Measurements from ENCODE around the gene USF3. TPM values are rescaled to one million over a fixed set of nuclear protein-coding genes. Genes with fewer than 3 reads are reported as not detected.
A peak's percentile ranks its signal among the peaks of the same experiment; 100 is the strongest.

USF3 gene
- total and polyA plus RNA-seq, 4 experiments from 2014 or later: 1.4 to 23.7 (median 14.6) TPM

- DNase-seq: peak in 1 of 5 donors; percentile 37
- peaks cover 63% of the 10 kb centered on the region for H3K4me1 ChIP-seq (ENCODE audit: insufficient read depth, low read length)
- H3K27me3 Mint-ChIP-seq: no peaks in the 10 kb centered on the region
- no peak overlapping the region for H3K4me3 ChIP-seq (ENCODE audit: low read length in 2 of 2)
- no peaks in the 10 kb centered on the region for H3K9me3 Mint-ChIP-seq
- ChIA-PET POLR2A (ENCODE audit: partially characterized antibody) (interaction anchor here (1.3 kb wide), 1 partner anchor 9 kb away, joined by 3 read pairs; no protein-coding TSS in a partner anchor), CTCF (ENCODE audit: partially characterized antibody) (interaction anchor here (0.9 to 2.0 kb wide), 3 partner anchors 19 to 172 kb away, joined by 3 to 8 read pairs (median 3); no protein-coding TSS in a partner anchor)
- no peaks in the 10 kb centered on the region for H3K9me3 ChIP-seq (ENCODE audit: control insufficient read depth in 1 of 2, low read length in 2 of 2)
- intact Hi-C loops (cut with micrococcal nuclease): loop anchor here (10.0 kb wide), 3 partner anchors 136 to 554 kb away; partner anchors contain the start of gene TIGIT
- no peaks in the 10 kb centered on the region for H3K27me3 ChIP-seq (ENCODE audit: insufficient read depth, low read length)
- peaks cover 43 to 81% (median 59%) of the 10 kb centered on the region in 4 donors for H3K4me1 Mint-ChIP-seq
- peaks cover 0 to 11% of the 10 kb centered on the region in 2 donors for H3K36me3 Mint-ChIP-seq
- H3K27ac Mint-ChIP-seq: peak overlapping the region; percentile 1 to 100 (median 68)
- H3K4me3 Mint-ChIP-seq: peak overlapping the region in 4 of 8 donors; percentile 3 to 61 (median 12)
- no peak overlapping the region for H3K27ac ChIP-seq (ENCODE audit: low read depth, low read length)
- no peaks in the 10 kb centered on the region for H3K36me3 ChIP-seq (ENCODE audit: insufficient read depth, low read length)
Observed at GRCh38 chr3:113741086-113741485, 44.6 kb upstream of the USF3 start.

- DNase-seq: peak; percentile 47 to 72 (median 71)
- Mint-ChIP-seq H3K4me3 (peak overlapping the region in 1 of 8 donors; percentile 15), H3K27ac (peak overlapping the region; percentile 48 to 88 (median 77)), H3K27me3 (no peaks in the 10 kb centered on the region), H3K4me1 (peaks cover 35 to 61% (median 42%) of the 10 kb centered on the region in 4 donors), H3K9me3 (no peaks in the 10 kb centered on the region), H3K36me3 (peaks cover 0 to 5% of the 10 kb centered on the region in 2 donors)
- Histone ChIP-seq H3K27me3 (ENCODE audit: insufficient read depth, low read length) (no peaks in the 10 kb centered on the region), H3K9me3 (ENCODE audit: control insufficient read depth in 1 of 2, low read length in 2 of 2) (no peaks in the 10 kb centered on the region), H3K27ac (ENCODE audit: low read depth, low read length) (peak overlapping the region; percentile 32), H3K4me3 (ENCODE audit: low read length in 2 of 2) (no peak overlapping the region), H3K36me3 (ENCODE audit: insufficient read depth, low read length) (no peaks in the 10 kb centered on the region), H3K4me1 (ENCODE audit: insufficient read depth, low read length) (peaks cover 32% of the 10 kb centered on the region)
- ChIA-PET POLR2A (ENCODE audit: partially characterized antibody) (interaction anchor here (0.6 to 2.1 kb wide), 5 partner anchors 9 to 557 kb away, joined by 3 to 21 read pairs (median 4); partner anchors contain the start of genes ATP6V1A, NAA50 and USF3), CTCF (ENCODE audit: partially characterized antibody) (interaction anchor here (0.6 to 5.9 kb wide), 30 partner anchors 9 to 682 kb away, joined by 3 to 100 read pairs (median 4); partner anchors contain the start of genes ATP6V1A, GRAMD1C and NAA50)
- intact Hi-C loops (cut with micrococcal nuclease): loop anchor here (1.0 to 2.0 kb wide), 7 partner anchors 9 to 682 kb away; partner anchors contain the start of genes CCDC191, GRAMD1C and QTRT2
Observed at GRCh38 chr3:113736548-113737089, 40.2 kb upstream of the USF3 start.

- Histone ChIP-seq H3K36me3 (ENCODE audit: insufficient read depth, low read length) (no peaks in the 10 kb centered on the region), H3K27ac (ENCODE audit: low read depth, low read length) (no peak overlapping the region), H3K4me3 (ENCODE audit: low read length in 2 of 2) (no peak overlapping the region), H3K9me3 (ENCODE audit: control insufficient read depth in 1 of 2, low read length in 2 of 2) (no peaks in the 10 kb centered on the region), H3K4me1 (ENCODE audit: insufficient read depth, low read length) (peaks cover 3% of the 10 kb centered on the region), H3K27me3 (ENCODE audit: insufficient read depth, low read length) (no peaks in the 10 kb centered on the region)
- H3K27ac Mint-ChIP-seq: no peak overlapping the region
- peaks cover 12 to 15% of the 10 kb centered on the region in 2 donors for H3K36me3 Mint-ChIP-seq
- CTCF ChIA-PET (ENCODE audit: partially characterized antibody): interaction anchor here (5.4 to 5.9 kb wide), 2 partner anchors 15 to 182 kb away, joined by 40 to 100 read pairs; partner anchors contain the start of genes ATP6V1A and NAA50
- H3K4me1 Mint-ChIP-seq: peaks cover 23 to 35% (median 31%) of the 10 kb centered on the region in 4 donors
- no peaks in the 10 kb centered on the region for H3K9me3 Mint-ChIP-seq
- DNase-seq: peak in 1 of 5 donors; percentile 13
- intact Hi-C loops (cut with micrococcal nuclease): no loop called here
- no peaks in the 10 kb centered on the region for H3K27me3 Mint-ChIP-seq
- POLR2A ChIA-PET (ENCODE audit: partially characterized antibody): interaction anchor here (1.4 kb wide), 1 partner anchor 9 kb away, joined by 3 read pairs; no protein-coding TSS in a partner anchor
- no peak overlapping the region for H3K4me3 Mint-ChIP-seq
Observed at GRCh38 chr3:113731694-113732093, 35.3 kb upstream of the USF3 start.

- DNase-seq: no peak
- Histone ChIP-seq H3K36me3 (ENCODE audit: insufficient read depth, low read length) (no peaks in the 10 kb centered on the region), H3K4me1 (ENCODE audit: insufficient read depth, low read length) (no peaks in the 10 kb centered on the region), H3K27me3 (ENCODE audit: insufficient read depth, low read length) (no peaks in the 10 kb centered on the region), H3K9me3 (ENCODE audit: control insufficient read depth in 1 of 2, low read length in 2 of 2) (no peaks in the 10 kb centered on the region), H3K27ac (ENCODE audit: low read depth, low read length) (no peak overlapping the region), H3K4me3 (ENCODE audit: low read length in 2 of 2) (no peak overlapping the region)
- intact Hi-C loops (cut with micrococcal nuclease): no loop called here
- peaks cover 23 to 35% (median 29%) of the 10 kb centered on the region in 4 donors for H3K4me1 Mint-ChIP-seq
- H3K27me3 Mint-ChIP-seq: no peaks in the 10 kb centered on the region
- no peak overlapping the region for H3K27ac Mint-ChIP-seq
- H3K4me3 Mint-ChIP-seq: no peak overlapping the region
- H3K36me3 Mint-ChIP-seq: peaks cover 12 to 19% of the 10 kb centered on the region in 2 donors
- POLR2A ChIA-PET (ENCODE audit: partially characterized antibody): no interaction called here
- H3K9me3 Mint-ChIP-seq: no peaks in the 10 kb centered on the region
- CTCF ChIA-PET (ENCODE audit: partially characterized antibody): interaction anchor here (1.7 kb wide), 1 partner anchor 234 kb away, joined by 5 read pairs; no protein-coding TSS in a partner anchor
Observed at GRCh38 chr3:113730550-113730949, 34.1 kb upstream of the USF3 start.

- Histone ChIP-seq H3K9me3 (ENCODE audit: control insufficient read depth in 1 of 2, low read length in 2 of 2) (no peaks in the 10 kb centered on the region), H3K27ac (ENCODE audit: low read depth, low read length) (no peak overlapping the region), H3K4me3 (ENCODE audit: low read length in 2 of 2) (no peak overlapping the region), H3K27me3 (ENCODE audit: insufficient read depth, low read length) (no peaks in the 10 kb centered on the region), H3K4me1 (ENCODE audit: insufficient read depth, low read length) (no peaks in the 10 kb centered on the region), H3K36me3 (ENCODE audit: insufficient read depth, low read length) (peaks cover 5% of the 10 kb centered on the region)
- Mint-ChIP-seq H3K4me3 (no peak overlapping the region), H3K9me3 (no peaks in the 10 kb centered on the region), H3K27me3 (no peaks in the 10 kb centered on the region), H3K4me1 (peaks cover 20 to 28% (median 26%) of the 10 kb centered on the region in 4 donors), H3K27ac (no peak overlapping the region), H3K36me3 (peaks cover 16 to 29% of the 10 kb centered on the region in 2 donors)
- intact Hi-C loops (cut with micrococcal nuclease): no loop called here
- POLR2A ChIA-PET (ENCODE audit: partially characterized antibody): no interaction called here
- no peak for DNase-seq
- CTCF ChIA-PET (ENCODE audit: partially characterized antibody): interaction anchor here (1.0 to 2.1 kb wide), 3 partner anchors 9 to 17 kb away, joined by 3 to 17 read pairs (median 5); partner anchors contain the start of genes ATP6V1A and NAA50
Observed at GRCh38 chr3:113728661-113729060, 32.2 kb upstream of the USF3 start.

GRCh38 chr3:113721636-113722035, 25.2 kb upstream of the USF3 start:
- H3K36me3 Mint-ChIP-seq: peaks cover 46 to 63% of the 10 kb centered on the region in 2 donors
- H3K4me1 Mint-ChIP-seq: peaks cover 4 to 11% (median 7%) of the 10 kb centered on the region in 4 donors
- H3K4me3 ChIP-seq (ENCODE audit: low read length in 2 of 2): no peak overlapping the region
- no peaks in the 10 kb centered on the region for H3K27me3 Mint-ChIP-seq
- peak overlapping the region in 1 of 7 donors; percentile 32 for H3K27ac Mint-ChIP-seq
- H3K4me3 Mint-ChIP-seq: no peak overlapping the region
- no peaks in the 10 kb centered on the region for H3K27me3 ChIP-seq (ENCODE audit: insufficient read depth, low read length)
- POLR2A ChIA-PET (ENCODE audit: partially characterized antibody): interaction anchor here (0.8 kb wide), 1 partner anchor 26 kb away, joined by 3 read pairs; the partner anchor contains the start of gene ATP6V1A
- no peak overlapping the region for H3K27ac ChIP-seq (ENCODE audit: low read depth, low read length)
- CTCF ChIA-PET (ENCODE audit: partially characterized antibody): interaction anchor here (0.9 to 1.4 kb wide), 3 partner anchors 15 to 117 kb away, joined by 3 read pairs; partner anchors contain the start of gene GRAMD1C
- intact Hi-C loops (cut with micrococcal nuclease): no loop called here
- H3K9me3 Mint-ChIP-seq: no peaks in the 10 kb centered on the region
- DNase-seq: no peak
- peaks cover 28% of the 10 kb centered on the region for H3K36me3 ChIP-seq (ENCODE audit: insufficient read depth, low read length)
- H3K4me1 ChIP-seq (ENCODE audit: insufficient read depth, low read length): no peaks in the 10 kb centered on the region
- H3K9me3 ChIP-seq (ENCODE audit: control insufficient read depth in 1 of 2, low read length in 2 of 2): no peaks in the 10 kb centered on the region

- intact Hi-C loops (cut with micrococcal nuclease): no loop called here
- Histone ChIP-seq H3K4me3 (ENCODE audit: low read length in 2 of 2) (no peak overlapping the region), H3K36me3 (ENCODE audit: insufficient read depth, low read length) (peaks cover 28% of the 10 kb centered on the region), H3K4me1 (ENCODE audit: insufficient read depth, low read length) (no peaks in the 10 kb centered on the region), H3K9me3 (ENCODE audit: control insufficient read depth in 1 of 2, low read length in 2 of 2) (no peaks in the 10 kb centered on the region), H3K27ac (ENCODE audit: low read depth, low read length) (no peak overlapping the region), H3K27me3 (ENCODE audit: insufficient read depth, low read length) (no peaks in the 10 kb centered on the region)
- H3K4me1 Mint-ChIP-seq: peaks cover 0 to 5% (median 2%) of the 10 kb centered on the region in 4 donors
- H3K36me3 Mint-ChIP-seq: peaks cover 50 to 60% of the 10 kb centered on the region in 2 donors
- H3K4me3 Mint-ChIP-seq: no peak overlapping the region
- no peak for DNase-seq
- ChIA-PET POLR2A (ENCODE audit: partially characterized antibody) (interaction anchor here (1.4 kb wide), 1 partner anchor 25 kb away, joined by 3 read pairs; no protein-coding TSS in a partner anchor), CTCF (ENCODE audit: partially characterized antibody) (interaction anchor here (1.1 kb wide), 1 partner anchor 9 kb away, joined by 3 read pairs; no protein-coding TSS in a partner anchor)
- H3K9me3 Mint-ChIP-seq: no peaks in the 10 kb centered on the region
- H3K27ac Mint-ChIP-seq: no peak overlapping the region
- peaks cover 0 to under 1% of the 10 kb centered on the region in 2 donors for H3K27me3 Mint-ChIP-seq
Observed at GRCh38 chr3:113719758-113720157, 23.3 kb upstream of the USF3 start.
